ENCODE measurements around the gene SCFD2. TPM values are rescaled to one million over a fixed set of nuclear protein-coding genes. Genes with fewer than 3 reads are reported as not detected.
A peak's percentile ranks its signal among the peaks of the same experiment; 100 is the strongest.

The SCFD2 gene
- total and polyA plus RNA-seq, 2 of the 8 experiments (the other 6 are each of a cell fraction or from before 2014, with no cell fraction given): 6.2 to 10.2 TPM

DNA sequence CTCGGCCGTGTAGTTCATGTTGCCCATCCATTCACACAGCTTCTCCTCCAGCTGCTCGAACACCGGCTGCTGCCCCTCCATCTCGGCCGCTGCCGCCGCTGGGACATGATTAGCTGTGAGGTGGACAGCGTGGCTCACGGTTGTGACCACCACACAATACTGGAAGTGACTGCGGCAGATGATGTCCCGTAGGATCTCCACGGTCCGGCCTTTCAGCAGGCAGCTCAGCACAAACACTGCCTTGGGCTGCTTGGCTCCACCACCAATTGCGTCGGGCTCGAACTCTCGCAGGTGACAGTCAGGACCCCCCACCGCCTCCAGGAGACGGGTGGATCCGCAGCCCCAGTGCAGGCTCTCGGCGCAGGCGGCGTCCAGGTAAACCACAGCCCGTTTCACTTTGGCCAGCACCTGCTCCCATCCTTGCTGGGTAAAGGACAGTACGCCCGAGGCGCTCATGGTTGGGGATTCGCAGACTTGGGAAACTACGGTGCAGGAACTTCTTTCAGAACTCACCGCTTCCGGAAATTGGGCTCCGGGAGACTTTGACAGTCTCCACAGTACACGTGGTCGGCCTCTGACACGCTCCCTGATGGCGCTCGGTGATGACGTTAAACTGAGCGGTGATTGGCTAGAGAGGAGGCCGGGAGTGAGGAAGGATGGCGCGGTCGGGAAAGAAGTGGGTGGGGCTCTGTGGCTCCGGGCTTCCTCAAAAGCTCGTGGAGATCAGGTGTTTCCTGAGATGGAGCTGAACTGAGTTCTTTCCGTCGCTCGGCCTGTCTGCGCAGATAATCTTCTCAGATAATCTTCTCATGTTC lies at the start of gene SCFD2 (continued):
- TF ChIP-seq, protein P1, sequence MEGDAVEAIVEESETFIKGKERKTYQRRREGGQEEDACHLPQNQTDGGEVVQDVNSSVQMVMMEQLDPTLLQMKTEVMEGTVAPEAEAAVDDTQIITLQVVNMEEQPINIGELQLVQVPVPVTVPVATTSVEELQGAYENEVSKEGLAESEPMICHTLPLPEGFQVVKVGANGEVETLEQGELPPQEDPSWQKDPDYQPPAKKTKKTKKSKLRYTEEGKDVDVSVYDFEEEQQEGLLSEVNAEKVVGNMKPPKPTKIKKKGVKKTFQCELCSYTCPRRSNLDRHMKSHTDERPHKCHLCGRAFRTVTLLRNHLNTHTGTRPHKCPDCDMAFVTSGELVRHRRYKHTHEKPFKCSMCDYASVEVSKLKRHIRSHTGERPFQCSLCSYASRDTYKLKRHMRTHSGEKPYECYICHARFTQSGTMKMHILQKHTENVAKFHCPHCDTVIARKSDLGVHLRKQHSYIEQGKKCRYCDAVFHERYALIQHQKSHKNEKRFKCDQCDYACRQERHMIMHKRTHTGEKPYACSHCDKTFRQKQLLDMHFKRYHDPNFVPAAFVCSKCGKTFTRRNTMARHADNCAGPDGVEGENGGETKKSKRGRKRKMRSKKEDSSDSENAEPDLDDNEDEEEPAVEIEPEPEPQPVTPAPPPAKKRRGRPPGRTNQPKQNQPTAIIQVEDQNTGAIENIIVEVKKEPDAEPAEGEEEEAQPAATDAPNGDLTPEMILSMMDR (IDR thresholded peaks at IDR 0.05; ENCODE audit: control extremely low read depth in 1 of 3, insufficient read depth in 1 of 3, low read depth in 1 of 3, low read length in 3 of 3): peak in 1 of 3 experiments; percentile 3; a peak in 1 of 4 replicates
- no peak for TF ChIP-seq FOSL1 (IDR thresholded peaks at IDR 0.05; ENCODE audit: insufficient read depth, low read depth, low read length)
- peak; percentile 92 for TF ChIP-seq CTBP2 (IDR thresholded peaks at IDR 0.05; ENCODE audit: borderline replicate concordance, insufficient read depth, insufficient read length, low read length)
- TF ChIP-seq SP2 (IDR thresholded peaks at IDR 0.05; ENCODE audit: low read length): no peak
- no peak for TF ChIP-seq CBX5 (IDR thresholded peaks at IDR 0.05; ENCODE audit: low read depth, low read length)
- TF ChIP-seq POLR2AphosphoS5 (IDR thresholded peaks at IDR 0.05; ENCODE audit: low read depth, low read length): 0 out of 2 replicates have a peak, but pooled peaks have one; percentile 28
- no peak for TF ChIP-seq SUZ12 (IDR thresholded peaks at IDR 0.05; ENCODE audit: low read length)
- TF ChIP-seq NANOG (IDR thresholded peaks at IDR 0.05; ENCODE audit: insufficient read depth, low read depth, low read length, poor library complexity, severe bottlenecking): no peak
- TF ChIP-seq, protein P2, sequence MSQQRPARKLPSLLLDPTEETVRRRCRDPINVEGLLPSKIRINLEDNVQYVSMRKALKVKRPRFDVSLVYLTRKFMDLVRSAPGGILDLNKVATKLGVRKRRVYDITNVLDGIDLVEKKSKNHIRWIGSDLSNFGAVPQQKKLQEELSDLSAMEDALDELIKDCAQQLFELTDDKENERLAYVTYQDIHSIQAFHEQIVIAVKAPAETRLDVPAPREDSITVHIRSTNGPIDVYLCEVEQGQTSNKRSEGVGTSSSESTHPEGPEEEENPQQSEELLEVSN (IDR thresholded peaks at IDR 0.05): peak; percentile 81
- no peak for TF ChIP-seq CBX8 (IDR thresholded peaks at IDR 0.05; ENCODE audit: borderline replicate concordance, low read depth, low read length)
- TF ChIP-seq KDM5A (IDR thresholded peaks at IDR 0.05; ENCODE audit: low read length): peak; percentile 30; the same call in 1 of the 2 replicates
- TF ChIP-seq TAF7 (optimal IDR thresholded peaks at IDR 0.05; ENCODE audit: borderline replicate concordance, low read depth, low read length): no peak
- TF ChIP-seq, protein P3, sequence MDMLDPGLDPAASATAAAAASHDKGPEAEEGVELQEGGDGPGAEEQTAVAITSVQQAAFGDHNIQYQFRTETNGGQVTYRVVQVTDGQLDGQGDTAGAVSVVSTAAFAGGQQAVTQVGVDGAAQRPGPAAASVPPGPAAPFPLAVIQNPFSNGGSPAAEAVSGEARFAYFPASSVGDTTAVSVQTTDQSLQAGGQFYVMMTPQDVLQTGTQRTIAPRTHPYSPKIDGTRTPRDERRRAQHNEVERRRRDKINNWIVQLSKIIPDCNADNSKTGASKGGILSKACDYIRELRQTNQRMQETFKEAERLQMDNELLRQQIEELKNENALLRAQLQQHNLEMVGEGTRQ (IDR thresholded peaks at IDR 0.05; ENCODE audit: low read length): peak; percentile 64
- no peak for TF ChIP-seq JUN (IDR thresholded peaks at IDR 0.05; ENCODE audit: low read depth, low read length)
- no peak for TF ChIP-seq KDM1A (IDR thresholded peaks at IDR 0.05; ENCODE audit: borderline replicate concordance, low read length)
- no peak for TF ChIP-seq RXRA (IDR thresholded peaks at IDR 0.05; ENCODE audit: insufficient read depth, low read depth, low read length)
- no peak for TF ChIP-seq SIRT6 (IDR thresholded peaks at IDR 0.05; ENCODE audit: low read length)
- no peak for TF ChIP-seq SIX5 (IDR thresholded peaks at IDR 0.05; ENCODE audit: low read depth, low read length)
- TF ChIP-seq CHD1 (IDR thresholded peaks at IDR 0.05; ENCODE audit: low read depth, low read length): no peak
- no peak for TF ChIP-seq BRCA1 (IDR thresholded peaks at IDR 0.05; ENCODE audit: low read depth, low read length)

Data from H1 (cell line).